ENCODE data around the gene NXF1. TPM values are rescaled to one million over a fixed set of nuclear protein-coding genes. Genes with fewer than 3 reads are reported as not detected.

NXF1 gene
- total and polyA plus RNA-seq, 2 of the 13 experiments (the other 11 are each of a cell fraction or from before 2014, with no cell fraction given), result 30.4 to 30.9 TPM

- no peak for TF ChIP-seq KIAA2018 (CRISPR knock-in tag; IDR thresholded peaks at IDR 0.05; ENCODE audit: borderline replicate concordance)
- no peak for TF ChIP-seq ZNF770 (CRISPR knock-in tag; IDR thresholded peaks at IDR 0.05)
- TF ChIP-seq CC2D1A (CRISPR knock-in tag; IDR thresholded peaks at IDR 0.05), result no peak
- no peak for TF ChIP-seq RBM39 (IDR thresholded peaks at IDR 0.05; ENCODE audit: low read depth, low read length, poor library complexity, severe bottlenecking)
- TF ChIP-seq HNRNPK (IDR thresholded peaks at IDR 0.05; ENCODE audit: low read depth, low read length, poor library complexity, severe bottlenecking), result no peak
- no peak for TF ChIP-seq ZNF235 (CRISPR knock-in tag; IDR thresholded peaks at IDR 0.05; ENCODE audit: borderline replicate concordance)
- no peak for TF ChIP-seq SIN3B (IDR thresholded peaks at IDR 0.05; ENCODE audit: low read length)
- TF ChIP-seq MZF1 (CRISPR knock-in tag; IDR thresholded peaks at IDR 0.05; ENCODE audit: borderline replicate concordance), result no peak
- no peak for TF ChIP-seq NFKB2 (CRISPR knock-in tag; IDR thresholded peaks at IDR 0.05; ENCODE audit: borderline replicate concordance)
- 0 out of 2 replicates have a peak, but pooled peaks have one; percentile 5 for TF ChIP-seq SALL1 (CRISPR knock-in tag; IDR thresholded peaks at IDR 0.05)
- 0 out of 4 replicates have a peak, but pooled peaks of 1 of the 2 experiments have one; percentile 13 for TF ChIP-seq POLR2A (IDR thresholded peaks at IDR 0.05; ENCODE audit: insufficient read depth in 1 of 2, low read depth in 2 of 2, low read length in 2 of 2)
- no peak for TF ChIP-seq YY1 (IDR thresholded peaks at IDR 0.05; ENCODE audit: insufficient read depth, insufficient replicate concordance, low read depth, low read length)
- TF ChIP-seq TSC22D2 (CRISPR knock-in tag; IDR thresholded peaks at IDR 0.05; ENCODE audit: borderline replicate concordance), result no peak
Measured at GRCh38 chr11:62770778-62771143, 34.5 kb downstream of the NXF1 start (continued).
